Tibial artery (tissue), 4 donors: ENCODE measurements around the gene STK24.

Source experiments
- DNase-seq, 2 donors: peaks; one replicate each; pipeline ENCODE4 v3.0.0-alpha.2; 2019
- H3K27ac ChIP-seq, 2 donors: fragments of 200-600 bp; sonication (generic) in 1 of 2; 1 replicate in 1 of 2; 2 replicates in 1 of 2; pipeline ENCODE4 v1.5.1; 2018 to 2019; ENCODE audit warnings: mild to moderate bottlenecking in 1 of 2
- H3K27me3 ChIP-seq, 2 donors: fragments of 200-600 bp; sonication (generic) in 1 of 2; one replicate each; pipeline versions ENCODE4 v1.5.1 to v1.6.0; 2016 to 2019
- H3K36me3 ChIP-seq, 3 donors: fragments of 200-600 bp; sonication (generic) in 2 of 3; one replicate each; pipeline ENCODE4 v1.5.1; 2016 to 2019; ENCODE audit warnings: mild to moderate bottlenecking in 2 of 3
- H3K4me1 ChIP-seq, 4 donors: fragments of 200-600 bp; sonication (generic) in 2 of 4; 1 replicate in 3 of 4; 2 replicates in 1 of 4; pipeline ENCODE4 v1.5.1; 2016 to 2019
- H3K4me3 ChIP-seq, 2 donors: fragments of 200-600 bp; sonication (generic) in 1 of 2; 1 replicate in 1 of 2; 2 replicates in 1 of 2; pipeline ENCODE4 v1.5.1; 2018 to 2019; ENCODE audit warnings: mild to moderate bottlenecking in 2 of 2
- H3K9me3 ChIP-seq, 3 donors: fragments of 200-600 bp; sonication (generic) in 1 of 3; one replicate each; pipeline ENCODE4 v1.5.1; 2016 to 2019
- intact Hi-C: fragments of 100-400 bp; cut with DNase I; formaldehyde crosslinking; loops from one replicate; pipeline ENCODE4 v1.15.0; 2023; ENCODE audit warnings: low total_unique reads
- TF ChIP-seq, protein P1 (sequence below), 2 experiments: fragments of 200-600 bp in 1 of 2; fragments of 450-650 bp in 1 of 2; IDR thresholded peaks; one replicate each; pipeline ENCODE4 v1.5.1; 2017 to 2019; ENCODE audit warnings: antibody characterized with exemption in 2 of 2, mild to moderate bottlenecking in 1 of 2, moderate library complexity in 1 of 2

STK24 gene

DNA sequence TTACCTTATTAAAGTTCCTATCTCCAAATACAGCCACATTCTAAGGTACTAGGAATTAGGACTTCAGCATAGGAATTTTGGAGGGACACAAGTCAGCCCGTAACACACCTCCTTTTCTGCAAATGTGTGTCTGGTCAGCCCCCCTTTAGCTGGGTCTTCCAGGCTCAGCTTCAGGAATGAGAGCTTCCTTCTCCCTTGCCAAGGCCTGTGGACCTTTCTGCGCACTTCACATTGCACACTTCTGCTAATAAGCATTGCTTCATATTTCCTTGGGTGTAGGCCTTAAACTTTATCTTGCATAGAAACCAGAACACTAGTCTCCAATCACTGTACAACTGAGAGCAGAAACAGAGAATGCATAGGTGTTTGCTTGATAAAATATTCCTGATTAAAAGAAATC lies 4.5 kb upstream of the STK24 start:
- Histone ChIP-seq H3K27ac (peak overlapping the region in 1 of 2 donors; percentile 38), H3K9me3 (no peaks in the 10 kb centered on the region), H3K4me3 (no peak overlapping the region), H3K36me3 (no peaks in the 10 kb centered on the region), H3K27me3 (no peaks in the 10 kb centered on the region), H3K4me1 (peaks cover 0 to 41% (median 19%) of the 10 kb centered on the region in 4 donors)
- TF ChIP-seq, protein P1, sequence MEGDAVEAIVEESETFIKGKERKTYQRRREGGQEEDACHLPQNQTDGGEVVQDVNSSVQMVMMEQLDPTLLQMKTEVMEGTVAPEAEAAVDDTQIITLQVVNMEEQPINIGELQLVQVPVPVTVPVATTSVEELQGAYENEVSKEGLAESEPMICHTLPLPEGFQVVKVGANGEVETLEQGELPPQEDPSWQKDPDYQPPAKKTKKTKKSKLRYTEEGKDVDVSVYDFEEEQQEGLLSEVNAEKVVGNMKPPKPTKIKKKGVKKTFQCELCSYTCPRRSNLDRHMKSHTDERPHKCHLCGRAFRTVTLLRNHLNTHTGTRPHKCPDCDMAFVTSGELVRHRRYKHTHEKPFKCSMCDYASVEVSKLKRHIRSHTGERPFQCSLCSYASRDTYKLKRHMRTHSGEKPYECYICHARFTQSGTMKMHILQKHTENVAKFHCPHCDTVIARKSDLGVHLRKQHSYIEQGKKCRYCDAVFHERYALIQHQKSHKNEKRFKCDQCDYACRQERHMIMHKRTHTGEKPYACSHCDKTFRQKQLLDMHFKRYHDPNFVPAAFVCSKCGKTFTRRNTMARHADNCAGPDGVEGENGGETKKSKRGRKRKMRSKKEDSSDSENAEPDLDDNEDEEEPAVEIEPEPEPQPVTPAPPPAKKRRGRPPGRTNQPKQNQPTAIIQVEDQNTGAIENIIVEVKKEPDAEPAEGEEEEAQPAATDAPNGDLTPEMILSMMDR (IDR thresholded peaks at IDR 0.05), result no peak
- DNase-seq, result no peak
- intact Hi-C loops, result loop anchor here (10.0 kb wide), 2 partner anchors 73 to 137 kb away; no protein-coding TSS in a partner anchor

DNA sequence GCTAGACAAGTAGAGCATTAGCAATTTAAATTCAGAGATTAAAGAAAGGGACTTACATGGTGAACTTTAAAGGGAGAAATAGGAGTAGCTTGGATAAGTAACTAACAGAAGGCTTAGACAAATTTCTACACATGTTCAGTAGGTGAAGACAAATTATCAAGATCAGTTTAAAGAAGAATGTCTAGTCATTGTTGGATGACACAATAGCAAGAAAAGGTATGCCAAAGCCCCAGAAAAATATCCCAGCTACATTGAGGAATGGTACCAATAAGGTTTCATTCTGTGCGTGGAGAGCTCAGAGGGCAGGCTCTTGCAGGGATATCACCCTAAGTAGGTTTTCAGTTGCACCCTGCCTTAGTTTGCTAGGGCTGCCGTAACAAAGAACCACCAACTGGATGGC lies 3.5 kb upstream of the STK24 start:
- TF ChIP-seq, protein P1 (IDR thresholded peaks at IDR 0.05), result no peak
- no peak for DNase-seq
- intact Hi-C loops, result loop anchor here (10.0 kb wide), 2 partner anchors 74 to 136 kb away; no protein-coding TSS in a partner anchor
- H3K4me1 ChIP-seq, result peaks cover 0 to 40% (median 18%) of the 10 kb centered on the region in 4 donors
- no peaks in the 10 kb centered on the region for H3K36me3 ChIP-seq
- H3K4me3 ChIP-seq, result no peak overlapping the region
- no peaks in the 10 kb centered on the region for H3K9me3 ChIP-seq
- H3K27me3 ChIP-seq, result no peaks in the 10 kb centered on the region
- H3K27ac ChIP-seq, result no peak overlapping the region

DNA sequence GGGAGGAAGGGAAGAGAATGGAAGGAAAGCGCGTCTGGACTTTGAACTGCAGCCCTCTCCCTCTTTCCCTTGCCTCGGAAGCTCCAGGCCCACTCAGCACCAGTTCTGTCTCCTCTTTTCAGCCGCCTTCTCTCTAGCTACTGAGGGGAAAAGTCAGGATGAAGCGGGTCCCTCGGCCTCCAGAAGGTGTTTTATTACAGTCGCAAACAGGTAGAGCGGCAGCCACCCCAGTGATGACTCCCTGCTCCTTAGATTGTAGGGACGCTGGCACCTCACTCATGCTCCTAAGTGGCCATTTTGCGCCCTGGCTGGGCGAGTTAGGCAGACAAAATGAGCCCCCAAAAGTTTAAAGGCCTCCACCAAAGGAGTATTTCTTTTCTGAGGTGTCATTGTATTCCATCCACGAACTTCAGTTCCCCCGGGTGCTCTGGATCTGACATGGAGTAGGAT lies 954 bp upstream of the STK24 start:
- Histone ChIP-seq H3K9me3 (no peaks in the 10 kb centered on the region), H3K36me3 (no peaks in the 10 kb centered on the region), H3K27ac (peak overlapping the region; percentile 90 to 93), H3K4me3 (peak overlapping the region; percentile 78 to 79), H3K27me3 (no peaks in the 10 kb centered on the region), H3K4me1 (peaks cover 0 to 48% (median 18%) of the 10 kb centered on the region in 4 donors)
- no peak for DNase-seq
- TF ChIP-seq, protein P1 (IDR thresholded peaks at IDR 0.05), result no peak
- intact Hi-C loops, result loop anchor here (1.0 to 5.0 kb wide), 2 partner anchors 76 to 93 kb away; no protein-coding TSS in a partner anchor

DNA sequence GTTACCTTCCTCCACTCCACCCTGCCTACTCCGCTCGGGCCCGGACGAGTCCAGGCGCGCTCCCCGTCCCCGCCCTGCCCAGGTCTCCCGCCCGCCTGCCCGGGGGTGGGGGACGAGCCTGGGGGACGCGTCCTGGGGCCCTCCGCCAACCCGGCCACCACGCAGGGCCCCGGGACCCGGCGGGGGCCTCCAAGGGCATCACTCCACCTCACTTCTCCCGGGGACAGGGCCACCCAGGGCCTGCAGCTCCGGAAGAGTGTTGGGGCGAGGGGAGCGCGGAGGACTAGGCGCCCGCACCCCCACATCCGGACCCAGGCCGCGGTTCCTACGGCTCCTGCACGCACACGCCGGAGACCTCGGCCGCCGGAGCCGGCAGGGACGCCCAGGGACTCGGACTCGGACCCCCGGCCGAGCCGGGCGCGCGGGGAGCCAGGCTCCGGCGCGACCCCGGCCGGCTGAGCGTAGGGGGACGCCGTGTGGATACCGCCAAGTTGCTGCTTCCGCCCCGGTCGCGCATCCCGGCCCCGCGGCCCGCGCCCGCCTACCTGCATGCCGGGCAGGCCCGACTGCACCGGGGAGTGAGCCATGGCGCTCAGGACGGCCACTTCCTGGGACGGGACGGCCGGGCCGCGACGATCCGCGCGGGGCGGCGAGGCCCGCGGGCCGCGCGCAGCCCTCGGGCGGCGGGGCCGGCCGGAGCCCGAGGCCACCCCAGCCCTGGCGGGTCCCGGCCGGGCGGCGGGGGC lies 534 bp downstream of the STK24 start:
- intact Hi-C loops, result loop anchor here (5.0 kb wide), 1 partner anchor 74 kb away; no protein-coding TSS in a partner anchor
- Histone ChIP-seq H3K4me1 (peaks cover 0 to 51% (median 25%) of the 10 kb centered on the region in 4 donors), H3K9me3 (no peaks in the 10 kb centered on the region), H3K27ac (peak overlapping the region; percentile 90 to 93), H3K36me3 (no peaks in the 10 kb centered on the region), H3K27me3 (no peaks in the 10 kb centered on the region), H3K4me3 (peak overlapping the region; percentile 78 to 79)
- DNase-seq, result peak; percentile 49 to 80
- TF ChIP-seq, protein P1 (IDR thresholded peaks at IDR 0.05), result no peak

DNA sequence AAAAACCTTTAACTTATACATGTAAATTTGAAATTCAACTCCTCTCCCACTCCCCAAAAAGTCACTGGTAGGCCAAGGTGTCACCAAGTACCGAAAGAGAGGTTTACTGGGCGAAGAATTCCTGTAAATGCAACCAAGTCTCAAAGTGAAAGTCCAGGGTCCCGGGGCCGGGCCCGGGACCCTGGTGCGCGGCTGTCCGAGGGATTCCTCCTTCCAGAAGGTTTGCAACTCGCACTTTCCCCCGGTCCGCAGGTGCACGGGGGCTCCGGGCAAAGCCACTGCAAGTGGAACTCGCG lies 1.1 kb downstream of the STK24 start:
- no peaks in the 10 kb centered on the region for H3K27me3 ChIP-seq
- TF ChIP-seq, protein P1 (IDR thresholded peaks at IDR 0.05), result no peak
- no peaks in the 10 kb centered on the region for H3K36me3 ChIP-seq
- peak overlapping the region; percentile 78 to 79 for H3K4me3 ChIP-seq
- no peaks in the 10 kb centered on the region for H3K9me3 ChIP-seq
- no peak for DNase-seq
- peaks cover 0 to 53% (median 27%) of the 10 kb centered on the region in 4 donors for H3K4me1 ChIP-seq
- intact Hi-C loops, result loop anchor here (5.0 kb wide), 1 partner anchor 74 kb away; no protein-coding TSS in a partner anchor
- H3K27ac ChIP-seq, result peak overlapping the region; percentile 90 to 93
